Heart left ventricle (tissue), 13 donors: Measurements from ENCODE around the gene CDC20B.

Source experiments
- CTCF ChIP-seq, 12 donors: fragments of 200-600 bp; sonication (generic) in 4 of 12; IDR thresholded peaks; one replicate each; pipeline versions ENCODE4 v1.5.0 to v1.8.0; 2018 to 2022; ENCODE audit warnings: antibody characterized with exemption in 12 of 12, mild to moderate bottlenecking in 5 of 12
- POLR2A ChIP-seq, 2 donors: fragments of 450-650 bp; IDR thresholded peaks; one replicate each; pipeline ENCODE4 v1.6.1; 2017; ENCODE audit warnings: antibody characterized with exemption in 2 of 2, mild to moderate bottlenecking in 2 of 2, moderate library complexity in 2 of 2
- donor health status: ischemic (EF 13 %, LVEDD 7.1; RV severe dilation, severe dysfunction).
- donor health status: DM: no; HTN: yes; CAD: no.
- donor health status: DM: no; HTN: no; CAD: no.
- donor health status: ischemic (EF 25% LVEDD 6.9; RV normal size, moderate dysfunction).
- donor health status: ischemic (EF 25% LVEDD 5.7; RV mildly dilated, moderate dysfunction).
- donor health status: ischemic (EF 35%, LVEDD 5.7; RV mildly dilated, moderate dysfunction).
- donor health status: nonischemic (EF 11% LVEDD 7.7; RV severe dilation, severe dysfunction).
- donor health status: DM: yes; HTN: yes; CAD: no.
- donor health status: PGD.
- donor health status: ischemic (EF 29% LVEDD 5.4; RV normal size, mild dysfunction).
- donor health status: nonischemic (EF 23%, LVEDD 6.1; RV moderate dilation, normal function).

- TF ChIP-seq POLR2A (IDR thresholded peaks at IDR 0.05) = no peak
- no peak for TF ChIP-seq CTCF (IDR thresholded peaks at IDR 0.05)
These were observed 38.4 kb upstream of the CDC20B start for GRCh38 chr5:55211184-55211874.
